Measurements from ENCODE around the gene MNDA. TPM values are rescaled to one million over a fixed set of nuclear protein-coding genes. Genes with fewer than 3 reads are reported as not detected.

The MNDA gene
- not detected in 2 replicates for total RNA-seq

- no peak for DNase-seq
These were observed at the start of gene MNDA for GRCh38 chr1:158830904-158831507. Gene MNDA (plus strand): TSS chr1:158831351. CDS start chr1:158842154, 10,803 bp downstream.

- DNase-seq, result peak; percentile 7
These were observed 37.5 kb upstream of the MNDA start for GRCh38 chr1:158793604-158794003.

GRCh38 chr1:158794247-158794646, 36.9 kb upstream of the MNDA start:
- DNase-seq, result no peak

GRCh38 chr1:158798531-158798930, 32.6 kb upstream of the MNDA start:
- peak; percentile 5 for DNase-seq

- no peak for DNase-seq
These were observed 31.5 kb upstream of the MNDA start for GRCh38 chr1:158799689-158800088.

- DNase-seq, result no peak
These were observed 30.6 kb upstream of the MNDA start for GRCh38 chr1:158800526-158800925.

- DNase-seq, result no peak
These were observed 29.8 kb upstream of the MNDA start for GRCh38 chr1:158801396-158801795.

GRCh38 chr1:158803678-158804077, 27.5 kb upstream of the MNDA start:
- no peak for DNase-seq

- no peak for DNase-seq
These were observed 24.1 kb upstream of the MNDA start for GRCh38 chr1:158806916-158807536.

GRCh38 chr1:158809256-158809655, 21.9 kb upstream of the MNDA start:
- DNase-seq, result no peak

- DNase-seq, result no peak
These were observed 21.3 kb upstream of the MNDA start for GRCh38 chr1:158809862-158810261.

- no peak for DNase-seq
These were observed 20.8 kb upstream of the MNDA start for GRCh38 chr1:158810311-158810710.

GRCh38 chr1:158812336-158812735, 18.8 kb upstream of the MNDA start:
- DNase-seq, result no peak

- DNase-seq, result no peak
These were observed 18.0 kb upstream of the MNDA start for GRCh38 chr1:158813164-158813563.

- DNase-seq, result no peak
These were observed 16.2 kb upstream of the MNDA start for GRCh38 chr1:158814970-158815369.

- DNase-seq, result no peak
These were observed 12.6 kb upstream of the MNDA start for GRCh38 chr1:158818560-158818959.

GRCh38 chr1:158818975-158819431, 12.1 kb upstream of the MNDA start:
- DNase-seq, result no peak

- DNase-seq, result no peak
These were observed 11.4 kb upstream of the MNDA start for GRCh38 chr1:158819461-158820443.

GRCh38 chr1:158821723-158822122, 9.4 kb upstream of the MNDA start:
- DNase-seq, result no peak

- no peak for DNase-seq
These were observed 975 bp upstream of the MNDA start for GRCh38 chr1:158830074-158830677.

GRCh38 chr1:158833264-158833663, 2.1 kb downstream of the MNDA start:
- DNase-seq, result no peak

- no peak for DNase-seq
These were observed 4.9 kb downstream of the MNDA start for GRCh38 chr1:158836038-158836437.

GRCh38 chr1:158838660-158839059, 7.5 kb downstream of the MNDA start:
- DNase-seq, result no peak

Measured in dermis blood vessel endothelial cell (primary cell).